ENCODE measurements around the gene AARS2.
"Not testable (repeated sequence)": the region's sequence is repeated elsewhere in the genome, so short reads cannot be mapped to it uniquely, and the experiment has no call there.

The AARS2 gene

GRCh38 chr6:44332585-44332984, 19.4 kb upstream of the AARS2 start:
- no peaks in the 10 kb centered on the region for H3K79me2 ChIP-seq (ENCODE audit: insufficient read depth, low read length)
- H3K36me3 ChIP-seq (ENCODE audit: insufficient read depth, low read length) = no peaks in the 10 kb centered on the region
- H4K20me1 ChIP-seq (ENCODE audit: insufficient read depth, low read length) = no peaks in the 10 kb centered on the region
- H3K4me3 ChIP-seq (ENCODE audit: low read depth, low read length, poor library complexity, severe bottlenecking) = no peak overlapping the region
- H3K9me3 ChIP-seq (ENCODE audit: low read length) = no peaks in the 10 kb centered on the region
- H3K27ac ChIP-seq (ENCODE audit: low read depth, low read length, poor library complexity, severe bottlenecking) = no peak overlapping the region
- TF ChIP-seq CTCF (IDR thresholded peaks at IDR 0.05; ENCODE audit: low read length) = no peak
- TF ChIP-seq EZH2 (IDR thresholded peaks at IDR 0.05; ENCODE audit: borderline replicate concordance, low read length) = no peak
- H2AFZ ChIP-seq (ENCODE audit: low read length) = no peak overlapping the region
- no peak overlapping the region for H3K4me2 ChIP-seq (ENCODE audit: low read length)
- no peaks in the 10 kb centered on the region for H3K4me1 ChIP-seq (ENCODE audit: insufficient read depth, low read length, severe bottlenecking)
- H3F3A ChIP-seq (ENCODE audit: insufficient read depth, low read length) = no peaks in the 10 kb centered on the region
- peaks cover 5% of the 10 kb centered on the region; the same call in 1 of the 2 replicates for H3K27me3 ChIP-seq (ENCODE audit: insufficient read depth, low read length)
- no peak overlapping the region for H3K9ac ChIP-seq (ENCODE audit: low read length)
- H3K9me2 ChIP-seq (ENCODE audit: low read depth, low read length) = no peaks in the 10 kb centered on the region

- Histone ChIP-seq H3K79me2 (ENCODE audit: insufficient read depth, low read length) (no peaks in the 10 kb centered on the region), H3K4me1 (ENCODE audit: insufficient read depth, low read length, severe bottlenecking) (no peaks in the 10 kb centered on the region), H3K9ac (ENCODE audit: low read length) (no peak overlapping the region), H2AFZ (ENCODE audit: low read length) (no peak overlapping the region), H3K9me2 (ENCODE audit: low read depth, low read length) (no peaks in the 10 kb centered on the region), H3K4me3 (ENCODE audit: low read depth, low read length, poor library complexity, severe bottlenecking) (no peak overlapping the region), H3K27me3 (ENCODE audit: insufficient read depth, low read length) (peaks cover 5% of the 10 kb centered on the region; the same call in 1 of the 2 replicates), H3K36me3 (ENCODE audit: insufficient read depth, low read length) (no peaks in the 10 kb centered on the region), H3K4me2 (ENCODE audit: low read length) (no peak overlapping the region), H3K27ac (ENCODE audit: low read depth, low read length, poor library complexity, severe bottlenecking) (no peak overlapping the region), H4K20me1 (ENCODE audit: insufficient read depth, low read length) (no peaks in the 10 kb centered on the region), H3F3A (ENCODE audit: insufficient read depth, low read length) (no peaks in the 10 kb centered on the region), H3K9me3 (ENCODE audit: low read length) (no peaks in the 10 kb centered on the region)
- TF ChIP-seq CTCF (IDR thresholded peaks at IDR 0.05; ENCODE audit: low read length) (no peak), EZH2 (IDR thresholded peaks at IDR 0.05; ENCODE audit: borderline replicate concordance, low read length) (no peak)
Observed at GRCh38 chr6:44329858-44330257, 16.7 kb upstream of the AARS2 start.

- H4K20me1 ChIP-seq (ENCODE audit: insufficient read depth, low read length); H3K27ac ChIP-seq (ENCODE audit: low read depth, low read length, poor library complexity, severe bottlenecking); H3K4me2 ChIP-seq (ENCODE audit: low read length); H3F3A ChIP-seq (ENCODE audit: insufficient read depth, low read length); H3K79me2 ChIP-seq (ENCODE audit: insufficient read depth, low read length); H3K9me2 ChIP-seq (ENCODE audit: low read depth, low read length); H2AFZ ChIP-seq (ENCODE audit: low read length); H3K4me1 ChIP-seq (ENCODE audit: insufficient read depth, low read length, severe bottlenecking); H3K9ac ChIP-seq (ENCODE audit: low read length); H3K4me3 ChIP-seq (ENCODE audit: low read depth, low read length, poor library complexity, severe bottlenecking); H3K9me3 ChIP-seq (ENCODE audit: low read length); H3K27me3 ChIP-seq (ENCODE audit: insufficient read depth, low read length); H3K36me3 ChIP-seq (ENCODE audit: insufficient read depth, low read length): not testable (repeated sequence)
Observed at GRCh38 chr6:44328203-44328602, 15.1 kb upstream of the AARS2 start.

- Histone ChIP-seq H2AFZ (ENCODE audit: low read length) (no peak overlapping the region), H4K20me1 (ENCODE audit: insufficient read depth, low read length) (no peaks in the 10 kb centered on the region), H3K27ac (ENCODE audit: low read depth, low read length, poor library complexity, severe bottlenecking) (no peak overlapping the region), H3K9ac (ENCODE audit: low read length) (no peak overlapping the region), H3K4me2 (ENCODE audit: low read length) (no peak overlapping the region), H3K4me3 (ENCODE audit: low read depth, low read length, poor library complexity, severe bottlenecking) (no peak overlapping the region), H3K27me3 (ENCODE audit: insufficient read depth, low read length) (peaks cover 5% of the 10 kb centered on the region; the same call in 1 of the 2 replicates), H3K36me3 (ENCODE audit: insufficient read depth, low read length) (no peaks in the 10 kb centered on the region), H3K9me2 (ENCODE audit: low read depth, low read length) (no peaks in the 10 kb centered on the region), H3F3A (ENCODE audit: insufficient read depth, low read length) (no peaks in the 10 kb centered on the region), H3K9me3 (ENCODE audit: low read length) (no peaks in the 10 kb centered on the region), H3K4me1 (ENCODE audit: insufficient read depth, low read length, severe bottlenecking) (no peaks in the 10 kb centered on the region), H3K79me2 (ENCODE audit: insufficient read depth, low read length) (no peaks in the 10 kb centered on the region)
- TF ChIP-seq CTCF (IDR thresholded peaks at IDR 0.05; ENCODE audit: low read length) = no peak
- no peak for TF ChIP-seq EZH2 (IDR thresholded peaks at IDR 0.05; ENCODE audit: borderline replicate concordance, low read length)
Observed at GRCh38 chr6:44327760-44328159, 14.6 kb upstream of the AARS2 start.

All from OCI-LY1 (cell line).